HEK293 (cell line): ENCODE results near the gene FHIT.

Source experiments
- CTCF ChIA-PET: fragments of 350-600 bp; formaldehyde crosslinking; extraction: SDS; loops from one replicate; lab custom pipeline; 2021; ENCODE audit warnings: antibody characterized with exemption; lab: Yijun Ruan, JAX
- POLR2A ChIA-PET: fragments of 300-600 bp; formaldehyde crosslinking; extraction: SDS; loops from one replicate; lab custom pipeline; 2020; ENCODE audit warnings: antibody characterized with exemption, inconsistent platforms; lab: Yijun Ruan, JAX
- H3K27ac ChIP-seq: fragments of 200-500 bp; sonication (Bioruptor generic); 2 replicates; pipeline ENCODE4 v1.5.1; 2014; ENCODE audit warnings: low read depth, low read length, control low read depth, inconsistent platforms; ENCODE audit errors: extremely low read depth
- H3K36me3 ChIP-seq, 2 experiments: fragments of 200-500 bp in 1 of 2; sonication (Bioruptor generic) in 1 of 2; 1 replicate in 1 of 2; 2 replicates in 1 of 2; pipeline ENCODE4 v1.5.1; 2014 to 2017; ENCODE audit warnings: inconsistent platforms in 2 of 2, low read length in 2 of 2; ENCODE audit not compliant: control insufficient read depth in 2 of 2, insufficient read depth in 1 of 2
- H3K4me1 ChIP-seq: fragments of 200-500 bp; sonication (Bioruptor generic); 2 replicates; pipeline ENCODE4 v1.5.1; 2014; ENCODE audit warnings: mild to moderate bottlenecking, low read length, inconsistent platforms; ENCODE audit not compliant: control insufficient read depth, insufficient read depth
- H3K4me3 ChIP-seq: 2 replicates; pipeline ENCODE4 v1.5.1; 2011; ENCODE audit warnings: low read depth, mild to moderate bottlenecking, control low read depth, low read length, moderate library complexity
- H3K9me3 ChIP-seq: fragments of 200-500 bp; sonication (Bioruptor generic); 2 replicates; pipeline ENCODE4 v1.5.1; 2014; ENCODE audit warnings: low read depth, low read length, inconsistent platforms; ENCODE audit not compliant: control insufficient read depth, insufficient read depth
- BCL11B ChIP-seq: fragments of 450-650 bp; formaldehyde crosslinking; IDR thresholded peaks from 2 replicates; pipeline ENCODE4 v1.5.1; 2016; ENCODE audit warnings: low read depth, missing biosample characterization, missing genetic modification characterization
- HOXA7 ChIP-seq: sonication (generic); formaldehyde crosslinking; IDR thresholded peaks from 2 replicates; pipeline ENCODE4 v1.8.1; 2022; ENCODE audit warnings: missing genetic modification reagents, borderline replicate concordance
- HOXC10 ChIP-seq: sonication (generic); formaldehyde crosslinking; IDR thresholded peaks from 2 replicates; pipeline ENCODE4 v1.8.1; 2023; ENCODE audit warnings: mild to moderate bottlenecking, missing genetic modification reagents
- KLF7 ChIP-seq: fragments of 450-650 bp; formaldehyde crosslinking; IDR thresholded peaks from 2 replicates; pipeline ENCODE4 v1.5.1; 2016; ENCODE audit warnings: missing biosample characterization, missing genetic modification characterization, borderline replicate concordance
- OSR2 ChIP-seq: fragments of 450-650 bp; formaldehyde crosslinking; IDR thresholded peaks from 2 replicates; pipeline ENCODE4 v1.5.1; 2016; ENCODE audit warnings: missing biosample characterization, missing genetic modification characterization
- RBAK ChIP-seq: fragments of 450-650 bp; formaldehyde crosslinking; IDR thresholded peaks from 2 replicates; pipeline ENCODE4 v1.5.1; 2016; ENCODE audit warnings: missing biosample characterization, missing genetic modification characterization
- YY2 ChIP-seq: fragments of 450-650 bp; formaldehyde crosslinking; IDR thresholded peaks from 2 replicates; pipeline ENCODE4 v1.5.1; 2016; ENCODE audit warnings: missing biosample characterization, missing genetic modification characterization
- ZBTB17 ChIP-seq: fragments of 450-650 bp; formaldehyde crosslinking; IDR thresholded peaks from 2 replicates; pipeline ENCODE4 v1.5.1; 2016; ENCODE audit warnings: missing biosample characterization, missing genetic modification characterization
- ZBTB21 ChIP-seq: fragments of 450-650 bp; formaldehyde crosslinking; IDR thresholded peaks from 2 replicates; pipeline ENCODE4 v1.5.1; 2017; ENCODE audit warnings: missing biosample characterization, missing genetic modification characterization
- ZBTB8A ChIP-seq: fragments of 450-650 bp; formaldehyde crosslinking; IDR thresholded peaks from 2 replicates; pipeline ENCODE4 v1.5.1; 2016; ENCODE audit warnings: missing biosample characterization, missing genetic modification characterization
- ZFP37 ChIP-seq: fragments of 450-650 bp; formaldehyde crosslinking; IDR thresholded peaks from 2 replicates; pipeline ENCODE4 v1.5.1; 2016; ENCODE audit warnings: missing biosample characterization, missing genetic modification characterization
- ZNF114 ChIP-seq: fragments of 450-650 bp; formaldehyde crosslinking; IDR thresholded peaks from 2 replicates; pipeline ENCODE4 v1.5.0; 2017; ENCODE audit warnings: missing biosample characterization, missing genetic modification characterization
- ZNF132 ChIP-seq: fragments of 450-650 bp; formaldehyde crosslinking; IDR thresholded peaks from 2 replicates; pipeline ENCODE4 v1.5.1; 2017; ENCODE audit warnings: missing biosample characterization, missing genetic modification characterization, borderline replicate concordance
- ZNF184 ChIP-seq: fragments of 450-650 bp; IDR thresholded peaks from 2 replicates; pipeline ENCODE4 v1.5.1; 2018; ENCODE audit warnings: missing biosample characterization, mild to moderate bottlenecking, missing genetic modification characterization
- ZNF266 ChIP-seq: fragments of 450-650 bp; formaldehyde crosslinking; IDR thresholded peaks from 2 replicates; pipeline ENCODE4 v1.5.1; 2016; ENCODE audit warnings: missing biosample characterization, missing genetic modification characterization, low read depth
- ZNF37A ChIP-seq: fragments of 450-650 bp; IDR thresholded peaks from 2 replicates; pipeline ENCODE4 v1.5.1; 2018; ENCODE audit warnings: missing biosample characterization, missing genetic modification characterization
- ZNF561 ChIP-seq: fragments of 450-650 bp; IDR thresholded peaks from 2 replicates; pipeline ENCODE4 v1.5.1; 2018; ENCODE audit warnings: missing biosample characterization, missing genetic modification characterization, borderline replicate concordance
- ZNF623 ChIP-seq: fragments of 450-650 bp; formaldehyde crosslinking; IDR thresholded peaks from 2 replicates; pipeline ENCODE4 v1.5.1; 2016; ENCODE audit warnings: missing biosample characterization, missing genetic modification characterization
- ZNF747 ChIP-seq: fragments of 450-650 bp; formaldehyde crosslinking; IDR thresholded peaks from 2 replicates; pipeline ENCODE4 v1.5.1; 2016; ENCODE audit warnings: missing biosample characterization, missing genetic modification characterization
- ZNF791 ChIP-seq: fragments of 450-650 bp; formaldehyde crosslinking; IDR thresholded peaks from 2 replicates; pipeline ENCODE4 v1.5.1; 2016; ENCODE audit warnings: missing biosample characterization, missing genetic modification characterization
- ZNF830 ChIP-seq: fragments of 450-650 bp; IDR thresholded peaks from 2 replicates; pipeline ENCODE4 v1.5.0; 2018; ENCODE audit warnings: missing biosample characterization, missing genetic modification characterization, low read depth, mild to moderate bottlenecking, moderate library complexity
- ZNF837 ChIP-seq: fragments of 450-650 bp; formaldehyde crosslinking; IDR thresholded peaks from 2 replicates; pipeline ENCODE4 v1.5.1; 2016; ENCODE audit warnings: missing biosample characterization, missing genetic modification characterization
- TF ChIP-seq, protein P1 (sequence below): fragments of 450-650 bp; formaldehyde crosslinking; IDR thresholded peaks from 2 replicates; pipeline ENCODE4 v1.5.1; 2016; ENCODE audit warnings: missing biosample characterization, missing genetic modification characterization
- TF ChIP-seq, protein P2 (sequence below): fragments of 450-650 bp; formaldehyde crosslinking; IDR thresholded peaks from 2 replicates; pipeline ENCODE4 v1.5.1; 2016; ENCODE audit warnings: missing biosample characterization, missing genetic modification characterization, low read depth
- TF ChIP-seq, protein P3 (sequence below): fragments of 450-650 bp; formaldehyde crosslinking; IDR thresholded peaks from 2 replicates; pipeline ENCODE4 v1.5.1; 2016; ENCODE audit warnings: missing biosample characterization, missing genetic modification characterization
- TF ChIP-seq, protein P4 (sequence below): sonication (generic); formaldehyde crosslinking; IDR thresholded peaks from 2 replicates; pipeline ENCODE4 v1.8.1; 2022; ENCODE audit warnings: mild to moderate bottlenecking, moderate library complexity, missing genetic modification reagents

The FHIT gene

DNA sequence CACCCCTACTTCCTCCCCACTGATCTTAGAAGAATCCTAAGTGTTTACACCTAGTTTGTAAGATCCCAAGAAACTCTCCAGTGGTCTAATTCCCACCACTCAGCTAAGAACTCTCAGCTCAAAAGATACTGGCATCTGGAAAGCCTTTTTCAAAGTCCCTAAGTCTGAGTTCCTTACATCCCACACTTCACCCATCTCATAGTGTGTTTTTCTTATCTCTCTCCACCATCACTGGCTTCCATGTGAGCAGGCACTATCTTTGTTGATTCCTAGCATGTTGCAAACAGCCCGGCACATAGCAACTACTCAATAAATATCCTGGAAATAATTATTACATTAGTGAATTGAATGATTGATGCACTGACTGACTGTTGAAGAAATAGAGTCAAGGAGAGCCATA, 173.7 kb downstream of the FHIT start (continued):
- TF ChIP-seq ZNF114 (tag by site-specific recombination): no peak
- TF ChIP-seq YY2 (tag by site-specific recombination): no peak
- TF ChIP-seq ZBTB17: no peak

DNA sequence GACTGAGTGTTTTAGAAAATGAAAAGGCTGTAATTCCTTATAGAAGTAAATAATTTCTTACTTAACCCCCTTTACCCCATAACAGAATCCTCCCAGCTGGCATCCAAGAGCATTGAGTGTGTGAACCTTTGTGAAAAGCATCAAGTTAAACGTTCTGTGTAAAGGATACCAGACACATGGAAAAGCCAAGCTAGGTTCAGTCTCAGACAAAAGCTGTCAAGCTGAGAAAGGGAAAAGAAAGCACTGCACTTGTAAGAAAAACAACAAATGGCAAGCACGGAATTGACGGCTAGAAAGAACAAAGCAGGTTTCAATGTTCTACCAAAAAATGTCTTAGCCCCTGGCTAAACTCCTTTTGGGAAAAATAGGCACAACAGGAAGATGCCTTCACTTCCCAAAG, 176.5 kb downstream of the FHIT start:
- TF ChIP-seq HOXC10 (CRISPR knock-in tag) (no peak), ZNF561 (no peak), OSR2 (no peak), HOXA7 (CRISPR knock-in tag) (no peak), ZNF132 (tag by site-specific recombination) (no peak), ZBTB21 (tag by site-specific recombination) (no peak), ZNF266 (tag by site-specific recombination) (no peak), ZNF184 (tag by site-specific recombination) (no peak), KLF7 (tag by site-specific recombination) (no peak), RBAK (tag by site-specific recombination) (no peak), BCL11B (tag by site-specific recombination) (no peak), ZFP37 (no peak), ZNF747 (no peak), ZNF37A (tag by site-specific recombination) (no peak), ZNF791 (tag by site-specific recombination) (no peak), ZNF623 (tag by site-specific recombination) (no peak)
- TF ChIP-seq, protein P1, sequence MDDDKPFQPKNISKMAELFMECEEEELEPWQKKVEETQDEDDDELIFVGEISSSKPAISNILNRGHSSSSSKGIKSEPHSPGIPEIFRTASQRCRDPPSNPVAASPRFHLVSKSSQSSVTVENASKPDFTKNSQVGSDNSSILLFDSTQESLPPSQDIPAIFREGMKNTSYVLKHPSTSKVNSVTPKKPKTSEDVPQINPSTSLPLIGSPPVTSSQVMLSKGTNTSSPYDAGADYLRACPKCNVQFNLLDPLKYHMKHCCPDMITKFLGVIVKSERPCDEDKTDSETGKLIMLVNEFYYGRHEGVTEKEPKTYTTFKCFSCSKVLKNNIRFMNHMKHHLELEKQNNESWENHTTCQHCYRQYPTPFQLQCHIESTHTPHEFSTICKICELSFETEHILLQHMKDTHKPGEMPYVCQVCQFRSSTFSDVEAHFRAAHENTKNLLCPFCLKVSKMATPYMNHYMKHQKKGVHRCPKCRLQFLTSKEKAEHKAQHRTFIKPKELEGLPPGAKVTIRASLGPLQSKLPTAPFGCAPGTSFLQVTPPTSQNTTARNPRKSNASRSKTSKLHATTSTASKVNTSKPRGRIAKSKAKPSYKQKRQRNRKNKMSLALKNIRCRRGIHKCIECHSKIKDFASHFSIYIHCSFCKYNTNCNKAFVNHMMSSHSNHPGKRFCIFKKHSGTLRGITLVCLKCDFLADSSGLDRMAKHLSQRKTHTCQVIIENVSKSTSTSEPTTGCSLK: no peak
- TF ChIP-seq, protein P2, sequence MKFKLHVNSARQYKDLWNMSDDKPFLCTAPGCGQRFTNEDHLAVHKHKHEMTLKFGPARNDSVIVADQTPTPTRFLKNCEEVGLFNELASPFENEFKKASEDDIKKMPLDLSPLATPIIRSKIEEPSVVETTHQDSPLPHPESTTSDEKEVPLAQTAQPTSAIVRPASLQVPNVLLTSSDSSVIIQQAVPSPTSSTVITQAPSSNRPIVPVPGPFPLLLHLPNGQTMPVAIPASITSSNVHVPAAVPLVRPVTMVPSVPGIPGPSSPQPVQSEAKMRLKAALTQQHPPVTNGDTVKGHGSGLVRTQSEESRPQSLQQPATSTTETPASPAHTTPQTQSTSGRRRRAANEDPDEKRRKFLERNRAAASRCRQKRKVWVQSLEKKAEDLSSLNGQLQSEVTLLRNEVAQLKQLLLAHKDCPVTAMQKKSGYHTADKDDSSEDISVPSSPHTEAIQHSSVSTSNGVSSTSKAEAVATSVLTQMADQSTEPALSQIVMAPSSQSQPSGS (tag by site-specific recombination): no peak
- TF ChIP-seq, all 188 proteins: peak for 0
- Histone ChIP-seq H3K4me3 (no peak overlapping the region), H3K4me1 (no peaks in the 10 kb centered on the region), H3K27ac (no peak overlapping the region), H3K9me3 (no peaks in the 10 kb centered on the region), H3K36me3 (no peaks in the 10 kb centered on the region)
- ChIA-PET CTCF (no interaction called here), POLR2A (no interaction called here)

DNA sequence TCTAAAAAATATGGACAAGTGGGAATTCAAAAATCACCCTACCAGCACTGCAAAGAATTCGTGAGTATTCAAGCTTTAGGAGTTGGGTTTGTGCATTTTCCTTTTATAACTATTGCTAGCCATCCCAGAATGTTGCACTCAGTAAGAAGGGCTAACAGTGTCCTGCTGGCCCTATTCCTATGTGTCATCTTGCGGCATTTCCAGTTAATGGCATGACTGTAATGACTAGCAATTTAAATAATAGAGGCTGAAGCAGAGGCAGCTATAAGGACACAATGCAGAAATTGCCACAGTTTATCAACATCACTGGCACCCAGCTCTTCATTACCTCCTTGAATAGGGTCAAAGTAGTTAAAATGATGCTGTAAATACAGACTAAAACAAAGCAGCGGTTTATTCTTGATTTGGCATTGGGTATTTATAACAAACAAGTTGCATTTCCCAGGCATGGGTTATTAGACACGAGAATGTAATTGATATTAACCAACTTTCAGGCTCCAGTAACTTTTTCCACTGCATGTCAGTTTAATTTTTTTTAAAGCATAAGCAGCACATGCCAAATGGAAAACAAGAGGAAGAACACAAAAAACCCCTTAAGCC, 177.6 kb downstream of the FHIT start:
- CTCF ChIA-PET: no interaction called here
- Histone ChIP-seq H3K4me1 (no peaks in the 10 kb centered on the region), H3K36me3 (no peaks in the 10 kb centered on the region), H3K27ac (no peak overlapping the region), H3K4me3 (no peak overlapping the region), H3K9me3 (no peaks in the 10 kb centered on the region)
- TF ChIP-seq, protein P3, sequence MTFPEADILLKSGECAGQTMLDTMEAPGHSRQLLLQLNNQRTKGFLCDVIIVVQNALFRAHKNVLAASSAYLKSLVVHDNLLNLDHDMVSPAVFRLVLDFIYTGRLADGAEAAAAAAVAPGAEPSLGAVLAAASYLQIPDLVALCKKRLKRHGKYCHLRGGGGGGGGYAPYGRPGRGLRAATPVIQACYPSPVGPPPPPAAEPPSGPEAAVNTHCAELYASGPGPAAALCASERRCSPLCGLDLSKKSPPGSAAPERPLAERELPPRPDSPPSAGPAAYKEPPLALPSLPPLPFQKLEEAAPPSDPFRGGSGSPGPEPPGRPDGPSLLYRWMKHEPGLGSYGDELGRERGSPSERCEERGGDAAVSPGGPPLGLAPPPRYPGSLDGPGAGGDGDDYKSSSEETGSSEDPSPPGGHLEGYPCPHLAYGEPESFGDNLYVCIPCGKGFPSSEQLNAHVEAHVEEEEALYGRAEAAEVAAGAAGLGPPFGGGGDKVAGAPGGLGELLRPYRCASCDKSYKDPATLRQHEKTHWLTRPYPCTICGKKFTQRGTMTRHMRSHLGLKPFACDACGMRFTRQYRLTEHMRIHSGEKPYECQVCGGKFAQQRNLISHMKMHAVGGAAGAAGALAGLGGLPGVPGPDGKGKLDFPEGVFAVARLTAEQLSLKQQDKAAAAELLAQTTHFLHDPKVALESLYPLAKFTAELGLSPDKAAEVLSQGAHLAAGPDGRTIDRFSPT (tag by site-specific recombination): no peak
- no peak for TF ChIP-seq ZNF837 (tag by site-specific recombination)
- no peak for TF ChIP-seq ZNF830 (tag by site-specific recombination)
- no peak for TF ChIP-seq ZNF561
- TF ChIP-seq ZBTB8A: no peak
- TF ChIP-seq, protein P4, sequence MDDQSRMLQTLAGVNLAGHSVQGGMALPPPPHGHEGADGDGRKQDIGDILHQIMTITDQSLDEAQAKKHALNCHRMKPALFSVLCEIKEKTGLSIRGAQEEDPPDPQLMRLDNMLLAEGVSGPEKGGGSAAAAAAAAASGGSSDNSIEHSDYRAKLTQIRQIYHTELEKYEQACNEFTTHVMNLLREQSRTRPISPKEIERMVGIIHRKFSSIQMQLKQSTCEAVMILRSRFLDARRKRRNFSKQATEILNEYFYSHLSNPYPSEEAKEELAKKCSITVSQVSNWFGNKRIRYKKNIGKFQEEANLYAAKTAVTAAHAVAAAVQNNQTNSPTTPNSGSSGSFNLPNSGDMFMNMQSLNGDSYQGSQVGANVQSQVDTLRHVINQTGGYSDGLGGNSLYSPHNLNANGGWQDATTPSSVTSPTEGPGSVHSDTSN (CRISPR knock-in tag): no peak
- POLR2A ChIA-PET: no interaction called here
